Measurements from ENCODE around the gene LSM11. TPM values are rescaled to one million over a fixed set of nuclear protein-coding genes. Genes with fewer than 3 reads are reported as not detected.

The LSM11 gene
- total RNA-seq, 1 donor from 2014 or later: 6.0 TPM

GRCh38 chr5:157770665-157771064 is 27.2 kb downstream of the LSM11 start:
- Mint-ChIP-seq H3K27me3 (ENCODE audit: unreplicated experiment) (no peaks in the 10 kb centered on the region), H3K9me3 (ENCODE audit: unreplicated experiment) (no peaks in the 10 kb centered on the region), H3K4me3 (ENCODE audit: unreplicated experiment) (no peak overlapping the region), H3K4me1 (ENCODE audit: unreplicated experiment) (no peaks in the 10 kb centered on the region), H3K36me3 (ENCODE audit: low read depth, unreplicated experiment) (no peaks in the 10 kb centered on the region), H3K27ac (ENCODE audit: unreplicated experiment) (no peak overlapping the region)
- no peak for DNase-seq (ENCODE audit: low spot score)
- no peak for TF ChIP-seq CTCF (IDR thresholded peaks at IDR 0.05; ENCODE audit: unreplicated experiment)

- no peak for DNase-seq (ENCODE audit: low spot score)
- no peak for TF ChIP-seq CTCF (IDR thresholded peaks at IDR 0.05; ENCODE audit: unreplicated experiment)
- H3K27me3 Mint-ChIP-seq (ENCODE audit: unreplicated experiment): no peaks in the 10 kb centered on the region
- no peaks in the 10 kb centered on the region for H3K36me3 Mint-ChIP-seq (ENCODE audit: low read depth, unreplicated experiment)
- H3K9me3 Mint-ChIP-seq (ENCODE audit: unreplicated experiment): no peaks in the 10 kb centered on the region
- no peaks in the 10 kb centered on the region for H3K4me1 Mint-ChIP-seq (ENCODE audit: unreplicated experiment)
- no peak overlapping the region for H3K27ac Mint-ChIP-seq (ENCODE audit: unreplicated experiment)
- H3K4me3 Mint-ChIP-seq (ENCODE audit: unreplicated experiment): no peak overlapping the region
Observed at GRCh38 chr5:157772127-157772526, 28.6 kb downstream of the LSM11 start.

GRCh38 chr5:157778121-157778805 is 34.8 kb downstream of the LSM11 start:
- no peak overlapping the region for H3K27ac Mint-ChIP-seq (ENCODE audit: unreplicated experiment)
- H3K9me3 Mint-ChIP-seq (ENCODE audit: unreplicated experiment): no peaks in the 10 kb centered on the region
- H3K4me1 Mint-ChIP-seq (ENCODE audit: unreplicated experiment): no peaks in the 10 kb centered on the region
- DNase-seq (ENCODE audit: low spot score): no peak
- H3K36me3 Mint-ChIP-seq (ENCODE audit: low read depth, unreplicated experiment): no peaks in the 10 kb centered on the region
- no peak for TF ChIP-seq CTCF (IDR thresholded peaks at IDR 0.05; ENCODE audit: unreplicated experiment)
- no peak overlapping the region for H3K4me3 Mint-ChIP-seq (ENCODE audit: unreplicated experiment)
- H3K27me3 Mint-ChIP-seq (ENCODE audit: unreplicated experiment): peaks cover 2% of the 10 kb centered on the region

GRCh38 chr5:157779221-157779620 is 35.7 kb downstream of the LSM11 start:
- H3K4me3 Mint-ChIP-seq (ENCODE audit: unreplicated experiment): no peak overlapping the region
- H3K27ac Mint-ChIP-seq (ENCODE audit: unreplicated experiment): no peak overlapping the region
- H3K27me3 Mint-ChIP-seq (ENCODE audit: unreplicated experiment): peaks cover 2% of the 10 kb centered on the region
- no peaks in the 10 kb centered on the region for H3K4me1 Mint-ChIP-seq (ENCODE audit: unreplicated experiment)
- TF ChIP-seq CTCF (IDR thresholded peaks at IDR 0.05; ENCODE audit: unreplicated experiment): no peak
- no peaks in the 10 kb centered on the region for H3K9me3 Mint-ChIP-seq (ENCODE audit: unreplicated experiment)
- no peak for DNase-seq (ENCODE audit: low spot score)
- no peaks in the 10 kb centered on the region for H3K36me3 Mint-ChIP-seq (ENCODE audit: low read depth, unreplicated experiment)

GRCh38 chr5:157785801-157786200 is 42.3 kb downstream of the LSM11 start:
- H3K4me3 Mint-ChIP-seq (ENCODE audit: unreplicated experiment): no peak overlapping the region
- H3K36me3 Mint-ChIP-seq (ENCODE audit: low read depth, unreplicated experiment): no peaks in the 10 kb centered on the region

More at GRCh38 chr5:157785801-157786200, 42.3 kb downstream of the LSM11 start:
- no peak overlapping the region for H3K27ac Mint-ChIP-seq (ENCODE audit: unreplicated experiment)
- no peaks in the 10 kb centered on the region for H3K27me3 Mint-ChIP-seq (ENCODE audit: unreplicated experiment)
- H3K9me3 Mint-ChIP-seq (ENCODE audit: unreplicated experiment): no peaks in the 10 kb centered on the region
- TF ChIP-seq CTCF (IDR thresholded peaks at IDR 0.05; ENCODE audit: unreplicated experiment): no peak
- DNase-seq (ENCODE audit: low spot score): no peak
- no peaks in the 10 kb centered on the region for H3K4me1 Mint-ChIP-seq (ENCODE audit: unreplicated experiment)
